OCI-M2 (cell line): ENCODE results near the gene SLC9A9.

ENCODE experiments used
- DNase-seq: peaks from one replicate; lab custom pipeline; 2025; ENCODE audit not compliant: unreplicated experiment; lab: John Stamatoyannopoulos, UW

SLC9A9 gene

GRCh38 chr3:143601723-143602484 lies 246.4 kb downstream of the SLC9A9 start:
- no peak for DNase-seq

- no peak for DNase-seq
Measured at GRCh38 chr3:143600756-143601718, 247.2 kb downstream of the SLC9A9 start.

DNA sequence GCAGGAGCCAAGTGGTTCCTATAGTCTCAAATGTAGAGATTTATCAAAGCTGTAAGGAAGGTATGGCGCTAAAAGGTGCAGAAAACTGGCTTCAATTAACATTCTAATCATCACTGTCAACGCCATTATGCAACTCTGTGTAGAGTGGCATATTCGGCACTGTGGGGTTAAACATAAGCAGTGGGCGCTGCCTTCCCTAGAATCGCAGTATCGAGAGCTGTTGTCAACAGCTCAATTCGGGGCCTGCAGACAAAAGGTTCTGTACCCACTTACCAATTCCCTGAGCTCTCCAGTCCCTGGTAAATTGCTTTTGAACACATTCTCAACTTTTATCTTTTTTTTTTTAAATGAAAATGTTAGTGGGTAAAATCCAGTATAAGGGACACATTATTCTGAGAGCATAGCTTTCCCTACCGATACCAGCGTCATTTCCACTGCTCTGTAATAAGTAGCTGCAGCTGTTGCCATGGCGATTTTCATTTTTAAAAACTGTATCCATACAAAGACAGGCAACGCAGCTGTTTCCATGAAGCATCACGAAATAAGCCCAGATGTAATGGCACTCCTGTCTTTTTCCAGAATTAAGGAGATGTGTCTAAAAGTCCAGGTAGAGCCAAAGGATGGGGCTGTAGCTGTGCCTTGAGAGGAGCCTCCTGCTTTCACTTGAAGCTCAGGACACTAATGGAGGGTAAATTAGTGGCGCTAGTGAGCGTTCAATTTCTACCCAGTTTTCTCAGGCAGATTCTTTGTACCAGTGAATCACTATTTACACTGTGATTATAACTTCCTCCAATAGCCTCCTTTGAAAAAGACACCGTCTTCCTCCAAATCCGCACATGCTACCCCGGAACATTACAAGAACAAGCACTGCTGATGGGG lies 250.3 kb downstream of the SLC9A9 start:
- no peak for DNase-seq

- DNase-seq, result no peak
Measured at GRCh38 chr3:143596957-143597642, 251.2 kb downstream of the SLC9A9 start.

- DNase-seq, result no peak
Measured at GRCh38 chr3:143595456-143596077, 252.7 kb downstream of the SLC9A9 start.

DNA sequence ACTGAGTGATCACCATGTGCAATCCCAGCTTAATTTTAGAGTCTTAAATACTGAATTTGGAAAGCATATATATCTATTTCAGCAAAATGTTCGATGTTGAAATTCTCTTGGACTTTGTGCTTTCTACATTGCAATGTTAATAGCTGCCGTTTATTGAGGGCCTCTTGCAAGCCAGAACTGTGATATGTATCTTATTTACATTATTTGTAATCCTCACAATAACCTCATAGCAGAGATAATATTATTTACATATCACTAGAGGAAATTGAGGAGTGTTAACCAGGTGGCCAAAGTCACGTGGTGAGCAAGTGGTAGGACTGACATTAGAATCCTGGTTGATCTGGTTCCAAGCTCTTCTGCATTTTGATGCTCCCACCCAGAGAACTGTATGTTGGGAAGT lies 254.1 kb downstream of the SLC9A9 start:
- DNase-seq, result no peak

DNA sequence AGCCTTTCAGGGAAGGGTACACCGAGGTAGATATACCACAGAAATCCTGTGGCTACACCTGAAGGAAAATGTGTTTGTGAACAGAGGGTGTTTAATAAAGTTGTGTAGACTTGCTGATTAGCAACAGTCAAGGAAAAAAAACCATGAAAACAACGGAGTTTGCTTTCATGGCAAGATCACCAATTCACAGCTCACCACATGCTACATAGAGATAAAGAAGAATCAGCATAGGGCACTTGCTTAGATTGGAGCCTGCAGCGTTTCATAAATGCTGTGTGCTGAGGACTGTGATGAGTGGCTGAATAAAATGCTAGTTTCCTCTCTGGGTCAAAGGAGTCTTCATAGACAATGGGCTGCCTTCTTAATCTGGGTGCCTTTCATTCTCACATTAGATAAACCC lies 257.6 kb downstream of the SLC9A9 start:
- peak; percentile 41 for DNase-seq

DNA sequence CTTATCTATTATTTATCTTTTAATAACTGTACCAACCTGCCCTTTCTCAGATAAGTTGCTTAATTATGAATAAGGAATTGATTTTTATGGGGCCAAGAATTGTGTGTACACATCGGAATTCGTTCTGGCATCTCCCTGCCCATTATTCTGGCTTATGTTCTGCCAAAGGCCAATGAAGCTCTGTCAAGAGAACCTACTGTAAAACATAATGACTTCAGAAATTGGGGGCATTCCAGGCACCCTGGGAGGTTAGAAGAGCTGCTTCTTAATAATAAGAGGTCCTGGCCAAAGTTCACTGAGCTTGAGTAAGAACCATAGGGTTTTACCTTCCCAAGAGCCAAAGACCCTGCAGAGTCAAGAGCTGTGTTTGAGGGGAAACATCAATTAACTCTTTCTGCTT lies 261.7 kb downstream of the SLC9A9 start:
- no peak for DNase-seq

DNA sequence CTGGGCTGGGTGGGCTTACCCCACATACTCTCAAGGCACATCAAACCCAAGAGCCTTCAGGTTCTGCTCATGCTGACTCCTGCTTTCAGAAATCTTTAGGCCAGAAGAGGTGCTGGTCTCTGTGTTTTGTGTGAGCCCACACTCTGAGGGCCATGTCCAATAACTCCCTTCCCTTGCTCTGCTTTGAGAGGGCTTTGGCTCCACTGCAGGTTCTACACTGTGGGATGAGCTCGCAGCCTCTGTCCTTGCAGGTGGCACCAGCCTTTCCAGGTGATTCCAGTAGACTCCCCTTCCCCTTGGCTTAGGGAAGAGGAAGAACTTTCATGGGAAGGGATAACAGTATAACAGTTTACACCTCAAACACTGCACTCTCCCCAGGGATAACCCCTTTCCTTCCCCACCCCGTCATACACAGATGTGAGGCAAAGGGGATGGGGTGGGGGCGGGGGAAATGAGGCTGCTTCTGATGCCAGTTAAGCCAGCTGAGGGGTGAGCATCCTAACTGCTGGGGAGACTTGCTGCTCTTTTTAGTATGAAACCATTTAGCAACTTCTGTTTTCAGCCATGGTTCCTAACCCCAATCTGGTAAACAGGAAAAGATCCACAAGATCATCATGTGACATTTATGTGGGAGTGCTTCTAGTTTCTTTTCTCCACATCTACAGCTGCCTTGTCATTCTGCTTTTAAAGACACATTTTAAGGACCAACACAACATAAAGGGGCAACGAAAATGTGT lies 262.4 kb downstream of the SLC9A9 start:
- DNase-seq, result no peak

- no peak for DNase-seq
Measured at GRCh38 chr3:143584474-143584873, 263.8 kb downstream of the SLC9A9 start.

DNA sequence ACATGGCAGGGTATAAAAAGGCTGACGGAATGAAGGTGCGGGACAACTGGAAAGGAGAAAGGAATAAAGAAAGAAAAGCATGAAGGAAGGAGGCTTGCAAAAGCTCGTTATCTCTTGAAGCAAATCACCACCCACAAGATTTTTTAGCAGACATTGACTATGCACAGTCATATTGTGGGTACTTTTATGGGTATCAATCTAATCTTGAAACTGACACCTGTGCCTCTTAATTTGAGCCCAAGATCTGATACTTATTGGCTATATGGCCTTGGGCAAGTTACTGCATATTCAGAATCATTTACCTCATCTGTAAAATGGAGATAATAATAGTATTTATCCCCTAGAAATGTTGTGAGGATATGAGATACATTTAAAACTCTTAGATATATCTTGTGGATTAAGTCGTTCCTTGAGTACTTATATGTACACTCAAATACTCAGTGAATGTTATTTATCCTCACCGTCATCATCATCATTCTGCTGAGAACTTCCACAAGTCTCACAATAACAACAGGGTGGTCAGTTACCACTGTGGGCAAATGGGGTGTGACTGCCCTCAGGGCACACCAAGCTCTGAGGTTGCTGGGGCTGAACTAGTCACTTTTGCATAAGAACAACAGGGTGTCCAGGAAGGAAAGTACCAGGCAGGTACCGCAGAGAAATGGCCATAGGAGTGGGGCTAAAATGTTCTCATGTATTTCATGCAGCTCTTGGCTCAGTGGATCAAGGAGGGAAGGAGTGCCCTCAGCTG lies 266.1 kb downstream of the SLC9A9 start:
- DNase-seq, result no peak

DNA sequence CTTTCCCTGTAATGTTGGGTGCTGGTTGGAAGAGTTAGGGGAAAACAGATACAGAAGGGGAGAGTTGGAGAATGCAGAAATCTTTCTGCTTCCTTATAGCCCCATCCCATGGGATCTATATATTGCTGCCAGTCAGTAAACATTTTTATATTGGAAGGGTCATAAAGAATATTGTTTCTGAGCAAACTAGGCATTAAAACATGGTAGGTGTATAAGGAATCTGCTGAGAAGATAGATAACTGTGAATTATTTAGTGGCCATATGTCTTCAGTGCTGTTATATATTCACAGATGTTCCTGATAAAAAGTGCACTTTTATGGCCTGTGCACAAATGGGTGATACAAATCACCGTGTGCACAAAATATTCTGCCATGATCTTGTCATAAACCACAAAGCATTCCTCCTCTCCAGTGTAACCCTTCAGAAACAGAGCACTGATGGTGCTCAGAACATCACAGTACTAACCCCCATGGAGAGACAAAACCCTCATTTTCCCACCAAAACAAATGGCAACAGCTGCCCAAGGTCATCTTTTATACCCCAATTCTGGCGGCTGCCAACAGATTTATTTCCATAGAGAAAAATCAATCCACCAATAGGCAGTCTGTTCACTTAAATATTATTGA lies 269.3 kb downstream of the SLC9A9 start:
- no peak for DNase-seq

DNA sequence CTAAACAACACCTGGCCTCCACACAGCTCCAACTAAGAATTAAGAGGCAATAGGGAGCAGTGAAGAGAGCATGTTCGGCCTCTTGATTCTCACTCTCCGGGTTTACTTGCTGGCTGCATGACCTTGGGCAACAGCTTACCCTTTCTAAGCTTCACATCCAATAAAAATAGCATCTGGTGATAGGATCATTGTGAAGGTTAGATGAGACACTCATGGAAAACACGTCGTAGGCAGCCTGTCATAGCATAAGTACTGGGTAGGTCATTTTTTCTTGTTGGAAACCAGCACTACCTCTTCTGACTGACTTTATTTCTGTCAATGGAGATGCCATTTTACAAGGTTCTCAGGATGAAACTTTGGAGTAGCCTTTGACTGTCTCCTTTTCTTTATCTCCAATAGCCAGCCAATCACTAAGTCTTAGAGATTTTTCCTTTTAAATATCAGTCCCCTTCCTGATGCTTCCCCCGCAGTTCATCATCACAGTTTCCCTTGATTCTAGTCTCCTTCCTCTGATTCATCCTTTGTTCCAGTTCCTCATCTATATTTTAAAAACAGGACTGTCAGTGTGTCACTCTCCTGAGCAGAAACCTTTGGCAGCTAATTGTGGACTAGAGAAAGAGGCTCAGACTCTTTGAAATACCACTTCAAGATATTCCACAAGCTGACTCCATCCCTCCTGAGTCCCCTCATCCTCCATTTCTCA lies 271.5 kb downstream of the SLC9A9 start:
- no peak for DNase-seq

- DNase-seq, result no peak
Measured at GRCh38 chr3:143574933-143575332, 273.3 kb downstream of the SLC9A9 start.

DNA sequence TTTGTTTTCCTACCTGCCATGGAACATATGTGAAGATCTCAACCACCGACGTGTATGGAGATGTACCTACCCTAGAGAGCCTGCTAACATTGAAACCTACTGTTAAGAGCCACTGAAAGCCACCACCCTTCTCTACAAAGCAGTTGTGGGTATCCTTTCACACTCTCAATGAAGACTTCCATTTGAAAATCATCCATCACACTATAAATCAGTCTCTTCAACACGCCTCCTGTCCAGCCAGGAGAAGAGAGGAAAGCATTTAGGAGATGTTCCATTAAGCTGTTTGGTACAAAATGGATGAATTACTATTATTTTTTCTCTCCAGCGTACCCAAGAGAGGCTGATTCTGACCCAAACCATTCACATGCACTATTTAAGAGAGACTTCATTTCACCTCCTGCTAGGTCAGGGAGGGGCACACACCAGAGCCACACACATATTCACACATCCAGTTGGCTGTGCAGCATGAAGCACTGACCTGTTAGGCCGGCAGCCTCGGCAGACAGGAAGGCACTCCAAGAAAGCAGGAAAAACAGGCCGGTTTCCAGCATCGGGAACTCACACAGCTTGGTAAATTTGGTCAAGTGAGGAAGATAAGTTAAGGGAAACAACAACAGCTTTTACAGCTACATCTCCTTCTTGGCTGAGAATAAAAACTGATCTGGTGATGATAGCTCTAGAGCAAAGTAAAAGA lies 274.5 kb downstream of the SLC9A9 start:
- DNase-seq, result no peak

GRCh38 chr3:143571548-143571947 lies 276.7 kb downstream of the SLC9A9 start:
- no peak for DNase-seq

GRCh38 chr3:143567823-143568222 lies 280.4 kb downstream of the SLC9A9 start:
- DNase-seq, result no peak
